GM12873 (cell line): Measurements from ENCODE around the gene ZFAND3.

Experiments
- TF ChIP-seq, protein P1 (sequence below): IDR thresholded peaks from 2 replicates; pipeline ENCODE4 v1.5.1; 2012; ENCODE audit warnings: low read depth, mild to moderate bottlenecking, moderate library complexity, low read length, control low read depth; ENCODE audit not compliant: insufficient read depth; ENCODE audit errors: missing control alignments

Gene ZFAND3

DNA sequence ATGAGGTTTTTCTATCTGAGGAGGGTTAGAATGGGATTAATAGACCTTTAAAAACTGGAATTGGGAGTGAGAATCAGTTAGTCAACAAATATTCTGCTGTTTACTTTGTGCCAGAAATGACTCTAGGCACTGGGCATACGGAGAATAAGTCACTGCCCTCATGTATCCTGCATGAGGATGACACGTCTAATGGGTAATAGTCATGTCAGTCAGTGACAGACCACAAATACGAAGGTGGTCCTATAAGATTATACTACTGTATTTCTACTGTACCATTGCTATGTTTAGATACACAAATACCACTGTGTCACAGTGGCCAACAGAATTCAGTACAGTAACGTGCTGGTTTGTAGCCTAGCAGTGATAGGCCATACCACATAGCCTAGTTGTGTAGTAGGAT lies 30.7 kb downstream of the ZFAND3 start:
- TF ChIP-seq, protein P1, sequence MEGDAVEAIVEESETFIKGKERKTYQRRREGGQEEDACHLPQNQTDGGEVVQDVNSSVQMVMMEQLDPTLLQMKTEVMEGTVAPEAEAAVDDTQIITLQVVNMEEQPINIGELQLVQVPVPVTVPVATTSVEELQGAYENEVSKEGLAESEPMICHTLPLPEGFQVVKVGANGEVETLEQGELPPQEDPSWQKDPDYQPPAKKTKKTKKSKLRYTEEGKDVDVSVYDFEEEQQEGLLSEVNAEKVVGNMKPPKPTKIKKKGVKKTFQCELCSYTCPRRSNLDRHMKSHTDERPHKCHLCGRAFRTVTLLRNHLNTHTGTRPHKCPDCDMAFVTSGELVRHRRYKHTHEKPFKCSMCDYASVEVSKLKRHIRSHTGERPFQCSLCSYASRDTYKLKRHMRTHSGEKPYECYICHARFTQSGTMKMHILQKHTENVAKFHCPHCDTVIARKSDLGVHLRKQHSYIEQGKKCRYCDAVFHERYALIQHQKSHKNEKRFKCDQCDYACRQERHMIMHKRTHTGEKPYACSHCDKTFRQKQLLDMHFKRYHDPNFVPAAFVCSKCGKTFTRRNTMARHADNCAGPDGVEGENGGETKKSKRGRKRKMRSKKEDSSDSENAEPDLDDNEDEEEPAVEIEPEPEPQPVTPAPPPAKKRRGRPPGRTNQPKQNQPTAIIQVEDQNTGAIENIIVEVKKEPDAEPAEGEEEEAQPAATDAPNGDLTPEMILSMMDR = no peak

DNA sequence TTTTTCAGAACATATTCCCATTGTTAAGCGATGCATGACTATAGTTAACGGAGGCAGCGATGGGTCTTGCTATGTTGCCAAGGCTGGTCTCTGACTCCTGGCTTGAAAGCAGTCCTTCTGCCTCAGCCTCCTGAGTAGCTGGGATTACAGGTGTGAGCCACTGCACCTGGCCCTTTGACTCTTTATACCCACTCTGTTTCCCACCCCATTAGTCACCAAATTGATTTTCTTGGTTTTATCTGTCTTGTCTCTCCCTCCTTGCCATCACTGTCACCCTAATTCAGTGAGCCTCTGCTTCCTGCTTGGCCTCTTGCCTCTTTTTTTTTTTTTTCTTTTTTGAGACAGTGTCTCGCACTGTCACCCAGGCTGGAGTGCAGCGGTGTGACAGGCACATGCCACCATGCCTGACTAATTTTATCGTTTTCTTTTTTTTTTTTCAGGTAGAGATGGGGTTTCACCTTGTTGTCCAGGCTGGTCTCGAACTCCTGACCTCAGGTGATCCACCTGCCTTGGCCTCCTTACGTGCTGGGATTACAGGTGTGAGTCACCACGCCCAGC lies 31.3 kb downstream of the ZFAND3 start:
- TF ChIP-seq, protein P1 = no peak

DNA sequence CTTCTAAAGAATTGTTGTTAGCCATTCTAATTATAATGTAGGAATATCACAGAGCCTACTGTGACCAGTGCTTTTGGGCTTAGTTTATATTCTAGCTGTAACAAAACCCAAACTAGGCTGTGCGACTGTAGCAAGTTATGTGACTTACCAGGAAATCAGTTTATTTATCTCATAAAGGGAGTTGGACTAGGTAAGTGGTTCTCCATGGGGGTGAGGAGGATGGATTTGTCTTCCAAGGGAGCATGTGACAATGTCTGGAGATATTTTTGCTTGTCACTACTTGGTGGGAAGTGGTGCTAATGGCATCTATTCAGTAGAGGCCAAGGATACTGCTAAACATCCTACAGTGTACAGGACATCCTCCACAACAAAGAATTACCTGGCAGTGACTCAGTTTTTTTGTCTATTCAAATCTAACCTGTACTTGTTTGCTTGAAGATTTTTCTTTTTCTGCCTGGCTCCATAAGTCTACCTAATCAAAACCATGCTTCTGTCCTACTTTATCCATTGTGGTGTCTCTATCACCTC lies 32.5 kb downstream of the ZFAND3 start:
- TF ChIP-seq, protein P1 = no peak

DNA sequence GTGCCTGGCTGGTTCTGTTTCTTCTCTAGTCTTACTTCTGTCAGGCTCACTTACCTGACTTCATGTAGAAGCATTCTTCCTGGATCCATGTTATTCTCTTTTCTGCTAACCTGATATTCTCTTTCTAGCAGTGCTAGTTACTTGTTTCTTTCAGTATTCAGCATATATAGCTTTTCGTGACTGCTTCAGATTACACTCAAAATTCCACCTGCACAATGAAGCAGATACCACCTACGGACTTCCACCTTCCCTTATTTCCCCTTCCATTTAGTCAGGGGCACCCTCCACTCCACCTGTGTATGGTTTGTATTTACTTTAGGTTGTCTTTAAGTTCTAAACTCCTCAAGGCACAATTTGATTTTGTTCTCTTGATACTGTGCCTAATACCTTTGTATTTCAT lies 36.8 kb downstream of the ZFAND3 start:
- TF ChIP-seq, protein P1 = no peak

DNA sequence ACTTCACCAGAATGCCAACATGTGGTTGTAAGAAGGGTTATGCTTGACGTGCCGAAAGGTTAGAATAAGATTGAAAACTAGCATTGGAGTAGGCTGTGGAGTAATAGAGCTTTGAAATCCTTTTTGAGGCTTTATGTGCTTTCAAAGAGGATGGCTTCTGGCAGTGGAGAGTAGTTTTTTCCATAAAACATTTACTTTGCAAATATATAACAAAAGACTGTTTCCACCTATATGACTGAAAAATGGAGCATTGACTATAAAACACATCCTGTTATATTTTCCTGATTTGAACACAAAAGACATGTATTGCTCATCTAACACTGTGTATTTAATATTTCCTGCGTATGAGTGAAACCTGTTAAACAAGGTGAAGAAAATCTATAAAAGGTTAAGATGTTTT lies 38.8 kb downstream of the ZFAND3 start:
- TF ChIP-seq, protein P1 = no peak

DNA sequence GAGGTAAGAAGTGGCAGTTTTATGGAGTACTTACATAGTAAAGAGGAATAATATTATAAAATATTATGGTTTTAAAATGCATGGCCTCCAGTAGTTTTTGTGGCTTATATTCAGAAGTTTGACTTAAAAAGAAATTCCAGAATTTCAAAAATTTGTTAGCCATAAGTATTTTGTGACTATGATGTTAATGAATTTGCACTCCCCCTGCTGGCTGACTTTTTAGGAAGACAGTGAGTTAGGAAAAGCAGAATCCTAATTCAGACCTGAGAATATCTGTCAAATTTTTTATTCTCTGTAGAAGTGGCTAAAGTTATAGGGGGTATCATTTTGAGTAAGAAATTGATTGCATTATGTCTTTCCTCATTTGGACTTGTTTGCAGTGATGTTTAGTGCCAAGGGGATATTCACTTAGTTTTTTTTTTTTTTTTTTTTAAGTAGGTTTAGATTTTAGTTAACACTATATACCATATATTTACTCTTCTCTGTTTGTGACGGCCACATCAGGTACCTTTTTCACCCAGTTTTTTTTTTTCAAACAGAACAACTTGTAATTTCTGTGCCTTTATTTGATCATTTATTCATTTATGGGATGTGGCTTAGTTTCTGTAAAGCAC lies 40.8 kb downstream of the ZFAND3 start:
- TF ChIP-seq, protein P1 = peak; percentile 52

DNA sequence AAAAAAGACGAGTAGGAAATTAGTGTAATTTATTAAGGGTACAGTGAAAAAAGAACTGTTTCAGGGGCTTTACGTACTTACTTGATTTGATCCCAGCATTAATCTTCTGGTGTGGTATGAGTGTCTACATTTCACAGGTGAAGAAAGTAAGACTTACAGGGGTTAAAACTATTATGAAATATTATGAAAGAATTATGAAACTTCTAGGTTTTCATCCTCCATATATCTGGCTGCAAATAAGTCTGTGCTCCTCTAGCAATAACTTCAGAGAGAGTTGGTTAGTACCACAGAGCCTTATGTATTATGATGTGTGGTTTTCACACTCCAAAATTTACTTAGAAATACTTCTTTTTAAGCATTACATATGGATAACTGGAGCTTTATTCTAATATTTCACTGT lies 41.9 kb downstream of the ZFAND3 start:
- TF ChIP-seq, protein P1 = no peak
